ENCODE data around the gene EDN1.

GRCh38 chr6:12296604-12297003 is 6.4 kb downstream of the EDN1 start:
- TF ChIP-seq POLR2A (IDR thresholded peaks at IDR 0.05) = no peak
- TF ChIP-seq CTCF (IDR thresholded peaks at IDR 0.05) = no peak
